ENCODE data around the gene PTPRN2. TPM values are rescaled to one million over a fixed set of nuclear protein-coding genes. Genes with fewer than 3 reads are reported as not detected.

The PTPRN2 gene
- total and polyA plus RNA-seq, 2 of the 13 experiments (the other 11 are each of a cell fraction or from before 2014, with no cell fraction given) = 2.5 to 24.2 TPM

GRCh38 chr7:157630301-157630853, 957.2 kb downstream of the PTPRN2 start (continued):
- TF ChIP-seq NFE2 (CRISPR knock-in tag; IDR thresholded peaks at IDR 0.05) = no peak
- TF ChIP-seq CC2D1A (CRISPR knock-in tag; IDR thresholded peaks at IDR 0.05) = no peak
- TF ChIP-seq, protein P1, sequence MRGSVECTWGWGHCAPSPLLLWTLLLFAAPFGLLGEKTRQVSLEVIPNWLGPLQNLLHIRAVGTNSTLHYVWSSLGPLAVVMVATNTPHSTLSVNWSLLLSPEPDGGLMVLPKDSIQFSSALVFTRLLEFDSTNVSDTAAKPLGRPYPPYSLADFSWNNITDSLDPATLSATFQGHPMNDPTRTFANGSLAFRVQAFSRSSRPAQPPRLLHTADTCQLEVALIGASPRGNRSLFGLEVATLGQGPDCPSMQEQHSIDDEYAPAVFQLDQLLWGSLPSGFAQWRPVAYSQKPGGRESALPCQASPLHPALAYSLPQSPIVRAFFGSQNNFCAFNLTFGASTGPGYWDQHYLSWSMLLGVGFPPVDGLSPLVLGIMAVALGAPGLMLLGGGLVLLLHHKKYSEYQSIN (CRISPR knock-in tag; IDR thresholded peaks at IDR 0.05; ENCODE audit: borderline replicate concordance) = no peak
- no peak for TF ChIP-seq NCOA5 (CRISPR knock-in tag; IDR thresholded peaks at IDR 0.05)
- no peak for TF ChIP-seq PCBP1 (IDR thresholded peaks at IDR 0.05; ENCODE audit: borderline replicate concordance, low read depth, low read length)
- TF ChIP-seq ZNF205 (CRISPR knock-in tag; IDR thresholded peaks at IDR 0.05) = no peak
- TF ChIP-seq ZNF18 (CRISPR knock-in tag; IDR thresholded peaks at IDR 0.05; ENCODE audit: insufficient replicate concordance) = no peak
- no peak for TF ChIP-seq ZNF263 (CRISPR knock-in tag; IDR thresholded peaks at IDR 0.05)
- TF ChIP-seq, protein P2, sequence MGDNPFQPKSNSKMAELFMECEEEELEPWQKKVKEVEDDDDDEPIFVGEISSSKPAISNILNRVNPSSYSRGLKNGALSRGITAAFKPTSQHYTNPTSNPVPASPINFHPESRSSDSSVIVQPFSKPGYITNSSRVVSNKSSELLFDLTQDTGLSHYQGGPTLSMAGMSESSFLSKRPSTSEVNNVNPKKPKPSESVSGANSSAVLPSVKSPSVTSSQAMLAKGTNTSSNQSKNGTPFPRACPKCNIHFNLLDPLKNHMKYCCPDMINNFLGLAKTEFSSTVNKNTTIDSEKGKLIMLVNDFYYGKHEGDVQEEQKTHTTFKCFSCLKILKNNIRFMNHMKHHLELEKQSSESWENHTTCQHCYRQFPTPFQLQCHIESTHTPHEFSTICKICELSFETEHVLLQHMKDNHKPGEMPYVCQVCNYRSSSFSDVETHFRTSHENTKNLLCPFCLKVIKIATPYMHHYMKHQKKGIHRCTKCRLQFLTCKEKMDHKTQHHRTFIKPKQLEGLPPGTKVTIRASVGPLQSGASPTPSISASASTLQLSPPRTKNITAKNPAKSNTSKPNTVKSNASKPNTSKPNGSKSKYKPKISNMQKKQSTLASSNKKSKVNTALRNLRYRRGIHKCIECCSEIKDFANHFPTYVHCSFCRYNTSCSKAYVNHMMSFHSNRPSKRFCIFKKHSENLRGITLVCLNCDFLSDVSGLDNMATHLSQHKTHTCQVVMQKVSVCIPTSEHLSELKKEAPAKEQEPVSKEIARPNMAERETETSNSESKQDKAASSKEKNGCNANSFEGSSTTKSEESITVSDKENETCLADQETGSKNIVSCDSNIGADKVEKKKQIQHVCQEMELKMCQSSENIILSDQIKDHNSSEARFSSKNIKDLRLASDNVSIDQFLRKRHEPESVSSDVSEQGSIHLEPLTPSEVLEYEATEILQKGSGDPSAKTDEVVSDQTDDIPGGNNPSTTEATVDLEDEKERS (CRISPR knock-in tag; IDR thresholded peaks at IDR 0.05) = no peak
- TF ChIP-seq ZNF782 (CRISPR knock-in tag; IDR thresholded peaks at IDR 0.05; ENCODE audit: borderline replicate concordance) = no peak
